Activated CD8-positive, alpha-beta memory T cell treated with anti-CD3 and anti-CD28 coated beads for 36 hours (primary cell): ENCODE data around the gene NLRP8. TPM values are rescaled to one million over a fixed set of nuclear protein-coding genes. Genes with fewer than 3 reads are reported as not detected.
"Not testable (repeated sequence)": the region's sequence is repeated elsewhere in the genome, so short reads cannot be mapped to it uniquely, and the experiment has no call there.

ENCODE experiments used
- CTCF ChIA-PET: fragments of 350-600 bp; sonication (Branson Sonifier 250); formaldehyde crosslinking; loops from one replicate; lab custom pipeline; 2021; ENCODE audit warnings: antibody characterized with exemption; lab: Charles Lee
- POLR2A ChIA-PET: fragments of 350-600 bp; sonication (Branson Sonifier 250); formaldehyde crosslinking; loops from one replicate; lab custom pipeline; 2021; ENCODE audit warnings: antibody characterized with exemption; lab: Charles Lee
- total RNA-seq, 2 experiments: library from RNA; stranded (reverse); gene quantifications; one replicate each; pipeline ENCODE4 v1.2.3, GENCODE V29; 2021

Gene NLRP8
- not detected for total RNA-seq

GRCh38 chr19:55947532-55947931 lies at the start of gene NLRP8:
NLRP8 (plus strand) TSS chr19:55947832.
- CTCF ChIA-PET = no interaction called here
- POLR2A ChIA-PET = no interaction called here

- ChIA-PET CTCF (no interaction called here), POLR2A (no interaction called here)
Observed at GRCh38 chr19:55898911-55899310, 48.7 kb upstream of the NLRP8 start.

GRCh38 chr19:55901369-55902079 lies 46.1 kb upstream of the NLRP8 start:
- CTCF ChIA-PET = no interaction called here
- POLR2A ChIA-PET = no interaction called here

GRCh38 chr19:55902080-55902751 lies 45.4 kb upstream of the NLRP8 start:
- CTCF ChIA-PET = no interaction called here
- POLR2A ChIA-PET = no interaction called here

- ChIA-PET CTCF (no interaction called here), POLR2A (no interaction called here)
Observed at GRCh38 chr19:55907286-55907685, 40.3 kb upstream of the NLRP8 start.

- POLR2A ChIA-PET = no interaction called here
Observed at GRCh38 chr19:55907746-55908145, 39.9 kb upstream of the NLRP8 start.

GRCh38 chr19:55909801-55910200 lies 37.8 kb upstream of the NLRP8 start:
- CTCF ChIA-PET = no interaction called here
- POLR2A ChIA-PET = no interaction called here

More at GRCh38 chr19:55907746-55908145, 39.9 kb upstream of the NLRP8 start:
- CTCF ChIA-PET = no interaction called here

GRCh38 chr19:55912916-55913315 lies 34.7 kb upstream of the NLRP8 start:
- ChIA-PET POLR2A (no interaction called here), CTCF (no interaction called here)

- CTCF ChIA-PET = interaction anchor here (0.6 kb wide), 1 partner anchor 84 kb away, joined by 3 read pairs; no protein-coding TSS in a partner anchor
- POLR2A ChIA-PET = no interaction called here
Observed at GRCh38 chr19:55913643-55914268, 33.9 kb upstream of the NLRP8 start.

GRCh38 chr19:55923556-55923955 lies 24.1 kb upstream of the NLRP8 start:
- CTCF ChIA-PET = no interaction called here
- POLR2A ChIA-PET = no interaction called here

- ChIA-PET POLR2A (no interaction called here), CTCF (no interaction called here)
Observed at GRCh38 chr19:55927991-55928390, 19.6 kb upstream of the NLRP8 start.

- CTCF ChIA-PET, POLR2A ChIA-PET: not testable (repeated sequence)
Observed at GRCh38 chr19:55929258-55929657, 18.4 kb upstream of the NLRP8 start.

GRCh38 chr19:55930996-55931515 lies 16.6 kb upstream of the NLRP8 start:
- ChIA-PET CTCF (no interaction called here), POLR2A (no interaction called here)

- CTCF ChIA-PET = no interaction called here
Observed at GRCh38 chr19:55931936-55932386, 15.7 kb upstream of the NLRP8 start, which contains the start of gene NLRP13. NLRP13 (minus strand) TSS chr19:55932336; CDS start chr19:55932311, 25 bp downstream.

GRCh38 chr19:55935206-55935605 lies 12.4 kb upstream of the NLRP8 start:
- ChIA-PET POLR2A (no interaction called here), CTCF (no interaction called here)

More at GRCh38 chr19:55931936-55932386, 15.7 kb upstream of the NLRP8 start, which contains the start of gene NLRP13:
- POLR2A ChIA-PET = no interaction called here

- CTCF ChIA-PET = no interaction called here
- POLR2A ChIA-PET = no interaction called here
Observed at GRCh38 chr19:55939206-55939605, 8.4 kb upstream of the NLRP8 start.

GRCh38 chr19:55940306-55940705 lies 7.3 kb upstream of the NLRP8 start:
- POLR2A ChIA-PET = no interaction called here
- CTCF ChIA-PET = no interaction called here

GRCh38 chr19:55950566-55950965 lies 2.9 kb downstream of the NLRP8 start:
- POLR2A ChIA-PET, CTCF ChIA-PET: not testable (repeated sequence)

- POLR2A ChIA-PET = no interaction called here
- CTCF ChIA-PET = no interaction called here
Observed at GRCh38 chr19:55956431-55956830, 8.8 kb downstream of the NLRP8 start.

GRCh38 chr19:55958356-55958755 lies 10.7 kb downstream of the NLRP8 start:
- POLR2A ChIA-PET = no interaction called here
- CTCF ChIA-PET = no interaction called here
